ENCODE data around the gene SRPX.

Gene SRPX

GRCh38 chrX:38165023-38165422 is 55.6 kb downstream of the SRPX start:
- no peak for DNase-seq
- Histone ChIP-seq H3K9me3 (replicated peaks; ENCODE audit: insufficient read depth, low read length) (no peaks in the 10 kb centered on the region), H3F3A (ENCODE audit: insufficient read depth, low read length) (no peaks in the 10 kb centered on the region), H3K9ac (ENCODE audit: low read length) (no peak overlapping the region), H3K9me2 (replicated peaks; ENCODE audit: insufficient read depth, low read length) (no peaks in the 10 kb centered on the region), H3K36me3 (replicated peaks; ENCODE audit: insufficient read depth, low read length) (no peaks in the 10 kb centered on the region), H3K27me3 (replicated peaks; ENCODE audit: insufficient read depth, low read length) (no peaks in the 10 kb centered on the region), H3K4me2 (ENCODE audit: low read depth, low read length) (no peak overlapping the region), H3K4me1 (ENCODE audit: low read length) (no peaks in the 10 kb centered on the region), H3K27ac (ENCODE audit: low read length) (no peak overlapping the region), H4K20me1 (ENCODE audit: insufficient read depth, low read length) (no peaks in the 10 kb centered on the region), H2AFZ (ENCODE audit: low read length) (no peak overlapping the region), H3K79me2 (ENCODE audit: low read length) (no peaks in the 10 kb centered on the region), H3K4me3 (ENCODE audit: low read length) (no peak overlapping the region)
- no peak for TF ChIP-seq CTCF (IDR thresholded peaks at IDR 0.05; ENCODE audit: low read length)
- no peak for TF ChIP-seq EZH2phosphoT487 (IDR thresholded peaks at IDR 0.05; ENCODE audit: low read length)
- no peak for TF ChIP-seq EZH2 (optimal IDR thresholded peaks at IDR 0.05; ENCODE audit: low read depth, low read length)

GRCh38 chrX:38163193-38163592 is 57.5 kb downstream of the SRPX start:
- H3K4me3 ChIP-seq (ENCODE audit: low read length) = no peak overlapping the region
- no peaks in the 10 kb centered on the region for H3K9me3 ChIP-seq (replicated peaks; ENCODE audit: insufficient read depth, low read length)
- H2AFZ ChIP-seq (ENCODE audit: low read length) = no peak overlapping the region
- no peaks in the 10 kb centered on the region for H3K27me3 ChIP-seq (replicated peaks; ENCODE audit: insufficient read depth, low read length)
- TF ChIP-seq EZH2phosphoT487 (IDR thresholded peaks at IDR 0.05; ENCODE audit: low read length) = no peak
- TF ChIP-seq CTCF (IDR thresholded peaks at IDR 0.05; ENCODE audit: low read length) = no peak
- TF ChIP-seq EZH2 (optimal IDR thresholded peaks at IDR 0.05; ENCODE audit: low read depth, low read length) = no peak
- H3K36me3 ChIP-seq (replicated peaks; ENCODE audit: insufficient read depth, low read length) = no peaks in the 10 kb centered on the region
- H3K27ac ChIP-seq (ENCODE audit: low read length) = no peak overlapping the region
- no peak for DNase-seq
- no peak overlapping the region for H3K9ac ChIP-seq (ENCODE audit: low read length)
- no peaks in the 10 kb centered on the region for H3K9me2 ChIP-seq (replicated peaks; ENCODE audit: insufficient read depth, low read length)
- no peaks in the 10 kb centered on the region for H4K20me1 ChIP-seq (ENCODE audit: insufficient read depth, low read length)
- no peaks in the 10 kb centered on the region for H3K4me1 ChIP-seq (ENCODE audit: low read length)
- no peaks in the 10 kb centered on the region for H3F3A ChIP-seq (ENCODE audit: insufficient read depth, low read length)
- no peak overlapping the region for H3K4me2 ChIP-seq (ENCODE audit: low read depth, low read length)
- no peaks in the 10 kb centered on the region for H3K79me2 ChIP-seq (ENCODE audit: low read length)

GRCh38 chrX:38156838-38157237 is 63.8 kb downstream of the SRPX start:
- Histone ChIP-seq H3K9ac (ENCODE audit: low read length) (no peak overlapping the region), H3K4me3 (ENCODE audit: low read length) (no peak overlapping the region), H3K79me2 (ENCODE audit: low read length) (no peaks in the 10 kb centered on the region), H3F3A (ENCODE audit: insufficient read depth, low read length) (no peaks in the 10 kb centered on the region), H3K9me3 (replicated peaks; ENCODE audit: insufficient read depth, low read length) (no peaks in the 10 kb centered on the region), H3K4me2 (ENCODE audit: low read depth, low read length) (no peak overlapping the region), H3K9me2 (replicated peaks; ENCODE audit: insufficient read depth, low read length) (no peaks in the 10 kb centered on the region), H3K4me1 (ENCODE audit: low read length) (no peaks in the 10 kb centered on the region), H3K27ac (ENCODE audit: low read length) (no peak overlapping the region), H4K20me1 (ENCODE audit: insufficient read depth, low read length) (no peaks in the 10 kb centered on the region), H3K36me3 (replicated peaks; ENCODE audit: insufficient read depth, low read length) (no peaks in the 10 kb centered on the region), H3K27me3 (replicated peaks; ENCODE audit: insufficient read depth, low read length) (no peaks in the 10 kb centered on the region), H2AFZ (ENCODE audit: low read length) (no peak overlapping the region)
- DNase-seq = no peak
- no peak for TF ChIP-seq EZH2 (optimal IDR thresholded peaks at IDR 0.05; ENCODE audit: low read depth, low read length)
- no peak for TF ChIP-seq CTCF (IDR thresholded peaks at IDR 0.05; ENCODE audit: low read length)
- TF ChIP-seq EZH2phosphoT487 (IDR thresholded peaks at IDR 0.05; ENCODE audit: low read length) = no peak
